Measurements from ENCODE around the gene HS6ST2.

GRCh38 chrX:132615391-132616131, 342.9 kb downstream of the HS6ST2 start:
- TF ChIP-seq POLR2A (IDR thresholded peaks at IDR 0.05) (no peak), CTCF (IDR thresholded peaks at IDR 0.05) (no peak), EP300 (IDR thresholded peaks at IDR 0.05) (no peak)
